ENCODE data around the gene RANBP9. TPM values are rescaled to one million over a fixed set of nuclear protein-coding genes. Genes with fewer than 3 reads are reported as not detected.

The RANBP9 gene
- total and polyA plus RNA-seq, 2 donors (not counting 3 experiments of a cell fraction or from before 2014, with no cell fraction given), result 15.1 to 40.2 TPM

DNA sequence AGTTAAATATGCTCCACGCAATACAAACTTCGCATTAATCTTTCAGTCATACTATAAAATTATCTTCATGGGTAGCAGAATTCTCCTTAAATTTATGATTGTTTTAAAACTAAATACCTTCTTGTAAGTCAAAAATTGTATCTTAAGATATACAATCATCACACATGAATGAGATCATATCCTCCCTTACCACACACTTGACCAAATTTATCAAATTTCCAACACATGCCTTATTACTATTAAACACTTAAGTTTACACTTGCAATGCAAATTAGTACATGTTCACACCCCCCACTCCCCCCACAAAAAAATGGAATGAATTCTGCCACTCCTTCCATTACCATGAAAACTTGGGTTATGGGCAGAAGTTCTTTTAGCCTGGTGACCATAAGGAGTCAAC, 13.8 kb downstream of the RANBP9 start:
- TF ChIP-seq POLR2A (IDR thresholded peaks at IDR 0.05; ENCODE audit: low read depth, low read length) (no peak), MAX (IDR thresholded peaks at IDR 0.05; ENCODE audit: insufficient read depth, insufficient read length) (no peak), EZH2 (IDR thresholded peaks at IDR 0.05; ENCODE audit: borderline replicate concordance, low read depth, low read length, severe bottlenecking) (no peak), JUN (IDR thresholded peaks at IDR 0.05; ENCODE audit: borderline replicate concordance, insufficient read depth, insufficient read length, low read depth) (no peak), MYC (IDR thresholded peaks at IDR 0.05; ENCODE audit: low read depth, low read length) (no peak), POLR2AphosphoS5 (IDR thresholded peaks at IDR 0.05; ENCODE audit: insufficient read depth, low read depth, low read length) (no peak), FOS (IDR thresholded peaks at IDR 0.05; ENCODE audit: borderline replicate concordance, insufficient read depth, low read length) (no peak), GATA2 (IDR thresholded peaks at IDR 0.05; ENCODE audit: insufficient read depth, insufficient read length, low read depth, low read length) (no peak)
- TF ChIP-seq, protein P1, sequence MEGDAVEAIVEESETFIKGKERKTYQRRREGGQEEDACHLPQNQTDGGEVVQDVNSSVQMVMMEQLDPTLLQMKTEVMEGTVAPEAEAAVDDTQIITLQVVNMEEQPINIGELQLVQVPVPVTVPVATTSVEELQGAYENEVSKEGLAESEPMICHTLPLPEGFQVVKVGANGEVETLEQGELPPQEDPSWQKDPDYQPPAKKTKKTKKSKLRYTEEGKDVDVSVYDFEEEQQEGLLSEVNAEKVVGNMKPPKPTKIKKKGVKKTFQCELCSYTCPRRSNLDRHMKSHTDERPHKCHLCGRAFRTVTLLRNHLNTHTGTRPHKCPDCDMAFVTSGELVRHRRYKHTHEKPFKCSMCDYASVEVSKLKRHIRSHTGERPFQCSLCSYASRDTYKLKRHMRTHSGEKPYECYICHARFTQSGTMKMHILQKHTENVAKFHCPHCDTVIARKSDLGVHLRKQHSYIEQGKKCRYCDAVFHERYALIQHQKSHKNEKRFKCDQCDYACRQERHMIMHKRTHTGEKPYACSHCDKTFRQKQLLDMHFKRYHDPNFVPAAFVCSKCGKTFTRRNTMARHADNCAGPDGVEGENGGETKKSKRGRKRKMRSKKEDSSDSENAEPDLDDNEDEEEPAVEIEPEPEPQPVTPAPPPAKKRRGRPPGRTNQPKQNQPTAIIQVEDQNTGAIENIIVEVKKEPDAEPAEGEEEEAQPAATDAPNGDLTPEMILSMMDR (IDR thresholded peaks at IDR 0.05; ENCODE audit: extremely low read depth in 1 of 2, insufficient read depth in 1 of 2, low read depth in 1 of 2, low read length in 2 of 2), result no peak
- FAIRE-seq (no peak), DNase-seq (ENCODE audit: low read depth, low spot score) (no peak)
- no peaks in the 10 kb centered on the region for H3K27me3 ChIP-seq (ENCODE audit: control insufficient read depth in 2 of 2, insufficient read depth in 2 of 2, low read length in 2 of 2)
- ChIA-PET POLR2A (no interaction called here), CTCF (no interaction called here)
- H3K27ac ChIP-seq (ENCODE audit: insufficient read depth, low read depth, low read length), result no peak overlapping the region
- no peaks in the 10 kb centered on the region for H3K9me3 ChIP-seq (replicated peaks; ENCODE audit: control insufficient read depth, insufficient read depth, low read length)
- H2AFZ ChIP-seq (ENCODE audit: low read depth, low read length), result no peak overlapping the region
- intact Hi-C loops (cut with micrococcal nuclease), result loop anchor here (2.0 kb wide), 1 partner anchor 37 kb away; no protein-coding TSS in a partner anchor
- H3K4me3 ChIP-seq (replicated peaks in 1 of 3; ENCODE audit: insufficient read depth in 1 of 3, low read depth in 1 of 3, low read length in 3 of 3), result no peak overlapping the region
- H3K79me2 ChIP-seq (ENCODE audit: control insufficient read depth, insufficient read depth, low read length), result peaks cover 70% of the 10 kb centered on the region
- dilution Hi-C loops (cut with MboI; ENCODE audit: extremely low pct_ligation_motif_present, low sequenced_read_pairs), result no loop called here
- H3K4me1 ChIP-seq (ENCODE audit: control insufficient read depth, extremely low read depth, insufficient read depth, low read length), result peaks cover under 1% of the 10 kb centered on the region
- no peak overlapping the region for H3K4me2 ChIP-seq (ENCODE audit: insufficient read depth, low read length)
- BruUV-seq (replicated peaks), result no TSS peak
- H3K36me3 ChIP-seq (ENCODE audit: control insufficient read depth in 2 of 2, extremely low read depth in 1 of 2, insufficient read depth in 2 of 2, low read length in 2 of 2), result peaks cover 0 to under 1% of the 10 kb centered on the region in 2 experiments
- no peaks in the 10 kb centered on the region for H3K9me1 ChIP-seq (replicated peaks; ENCODE audit: control insufficient read depth, extremely low read depth, insufficient read depth, low read length)
- no peak overlapping the region for H3K9ac ChIP-seq (replicated peaks; ENCODE audit: extremely low read depth, insufficient read depth, low read length)
- H4K20me1 ChIP-seq (replicated peaks; ENCODE audit: control insufficient read depth, extremely low read depth, insufficient read depth, low read length), result peaks cover 6% of the 10 kb centered on the region

All from endothelial cell of umbilical vein (primary cell).